Bronchial epithelial cell (primary cell): Measurements from ENCODE around the gene MRPL20. TPM values are rescaled to one million over a fixed set of nuclear protein-coding genes. Genes with fewer than 3 reads are reported as not detected.

Source experiments
- DNase-seq: peaks from one replicate; pipeline ENCODE4 v3.0.0-alpha.2; 2010; ENCODE audit warnings: low read depth
- FAIRE-seq: peaks from 2 replicates; lab custom pipeline; 2011; peaks lifted over from hg19 to GRCh38; lab: Jason Lieb, UNC
- H3K27me3 ChIP-seq: 2 replicates; pipeline ENCODE4 v1.5.1; 2011; ENCODE audit warnings: low read length; ENCODE audit not compliant: control insufficient read depth, insufficient read depth
- H3K36me3 ChIP-seq: 2 replicates; pipeline ENCODE4 v1.5.1; 2011; ENCODE audit warnings: low read length; ENCODE audit not compliant: control insufficient read depth, insufficient read depth
- H3K4me3 ChIP-seq: 2 replicates; pipeline ENCODE4 v1.5.1; 2011; ENCODE audit warnings: mild to moderate bottlenecking, low read depth, low read length, control low read depth
- total RNA-seq: library from RNA; depleted of rRNA; stranded (reverse); fragments of >200 nt; gene quantifications from 2 replicates; pipeline ENCODE4 v1.2.1, GENCODE V29; 2014
- TF ChIP-seq, protein P1 (sequence below): IDR thresholded peaks from 2 replicates; pipeline ENCODE4 v1.5.1; 2011; ENCODE audit warnings: mild to moderate bottlenecking, moderate library complexity, low read length, control low read depth, inconsistent platforms; ENCODE audit not compliant: insufficient read depth, severe bottlenecking

Gene MRPL20
- total RNA-seq, 1 donor from 2014 or later = 46.3 TPM

DNA sequence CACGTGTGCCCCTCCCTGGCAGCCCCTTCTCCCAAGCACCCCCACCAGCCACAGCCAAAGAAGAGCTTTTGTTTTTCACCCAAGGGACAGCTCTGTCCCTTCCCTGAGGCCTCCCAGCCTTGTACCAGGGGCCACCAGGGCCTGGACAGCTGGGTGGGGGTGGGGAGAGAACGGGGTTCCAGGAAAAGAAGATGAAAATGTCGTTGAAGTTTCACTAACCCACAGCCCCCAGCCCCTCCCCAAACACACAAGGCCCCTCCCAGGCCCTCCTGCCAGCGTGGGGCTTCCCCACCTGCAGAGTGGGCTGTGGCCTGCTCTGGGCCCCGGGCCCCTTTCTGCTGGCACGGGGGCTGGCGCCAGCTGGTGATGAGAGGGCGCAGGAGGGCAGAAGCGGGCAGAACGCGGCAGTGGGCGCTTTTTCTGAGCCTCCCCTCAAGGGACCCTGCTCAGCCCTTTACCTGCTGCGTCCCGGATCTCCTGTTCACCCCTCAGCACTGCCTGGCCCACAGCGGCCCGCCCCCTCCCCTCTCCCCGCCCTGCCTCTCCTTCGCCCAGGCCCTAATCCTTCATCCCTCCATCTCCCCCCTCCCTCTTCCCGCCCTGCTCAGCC, 19.5 kb upstream of the MRPL20 start:
- no peaks in the 10 kb centered on the region for H3K27me3 ChIP-seq
- FAIRE-seq = no peak
- H3K36me3 ChIP-seq = no peaks in the 10 kb centered on the region
- TF ChIP-seq, protein P1, sequence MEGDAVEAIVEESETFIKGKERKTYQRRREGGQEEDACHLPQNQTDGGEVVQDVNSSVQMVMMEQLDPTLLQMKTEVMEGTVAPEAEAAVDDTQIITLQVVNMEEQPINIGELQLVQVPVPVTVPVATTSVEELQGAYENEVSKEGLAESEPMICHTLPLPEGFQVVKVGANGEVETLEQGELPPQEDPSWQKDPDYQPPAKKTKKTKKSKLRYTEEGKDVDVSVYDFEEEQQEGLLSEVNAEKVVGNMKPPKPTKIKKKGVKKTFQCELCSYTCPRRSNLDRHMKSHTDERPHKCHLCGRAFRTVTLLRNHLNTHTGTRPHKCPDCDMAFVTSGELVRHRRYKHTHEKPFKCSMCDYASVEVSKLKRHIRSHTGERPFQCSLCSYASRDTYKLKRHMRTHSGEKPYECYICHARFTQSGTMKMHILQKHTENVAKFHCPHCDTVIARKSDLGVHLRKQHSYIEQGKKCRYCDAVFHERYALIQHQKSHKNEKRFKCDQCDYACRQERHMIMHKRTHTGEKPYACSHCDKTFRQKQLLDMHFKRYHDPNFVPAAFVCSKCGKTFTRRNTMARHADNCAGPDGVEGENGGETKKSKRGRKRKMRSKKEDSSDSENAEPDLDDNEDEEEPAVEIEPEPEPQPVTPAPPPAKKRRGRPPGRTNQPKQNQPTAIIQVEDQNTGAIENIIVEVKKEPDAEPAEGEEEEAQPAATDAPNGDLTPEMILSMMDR = no peak
- no peak for DNase-seq
- no peak overlapping the region for H3K4me3 ChIP-seq

DNA sequence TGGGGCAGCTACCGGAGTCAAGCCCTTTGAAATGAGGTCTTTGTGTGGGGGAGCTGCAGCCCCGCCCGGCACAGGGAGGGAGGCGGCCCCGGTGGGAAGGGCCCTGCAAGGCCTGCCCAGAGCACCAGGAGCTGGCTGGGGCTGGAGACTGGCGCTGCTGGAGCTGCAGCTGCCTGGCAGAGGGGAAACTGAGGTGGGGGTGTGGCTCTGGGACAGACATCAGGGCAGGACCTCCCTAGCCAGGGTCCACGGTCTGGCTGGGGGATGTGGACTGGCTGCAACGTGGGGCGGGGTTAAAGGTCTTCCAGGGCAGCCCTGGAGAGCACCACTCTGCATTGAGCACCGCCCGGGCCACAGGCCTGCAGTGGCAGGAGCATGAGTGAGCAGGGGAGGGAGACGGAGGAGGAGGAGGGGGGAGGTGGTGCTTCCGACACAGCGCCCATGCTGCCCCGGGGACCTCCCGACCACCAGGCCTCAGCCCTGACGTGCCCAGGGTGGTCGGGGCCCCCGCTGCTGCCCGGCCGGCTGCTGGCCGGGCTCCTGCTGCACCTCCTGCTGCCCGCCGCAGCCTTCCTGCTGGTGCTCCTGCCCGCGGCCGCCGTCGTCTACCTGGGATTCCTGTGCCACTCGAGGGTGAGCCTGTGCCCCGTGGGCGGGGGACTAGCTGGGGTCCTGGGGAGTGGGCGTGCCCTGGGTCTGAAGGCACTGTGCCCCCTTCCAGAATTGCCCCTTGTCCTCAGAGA, 18.8 kb upstream of the MRPL20 start:
- Histone ChIP-seq H3K36me3 (no peaks in the 10 kb centered on the region), H3K4me3 (no peak overlapping the region)
- FAIRE-seq = no peak

DNA sequence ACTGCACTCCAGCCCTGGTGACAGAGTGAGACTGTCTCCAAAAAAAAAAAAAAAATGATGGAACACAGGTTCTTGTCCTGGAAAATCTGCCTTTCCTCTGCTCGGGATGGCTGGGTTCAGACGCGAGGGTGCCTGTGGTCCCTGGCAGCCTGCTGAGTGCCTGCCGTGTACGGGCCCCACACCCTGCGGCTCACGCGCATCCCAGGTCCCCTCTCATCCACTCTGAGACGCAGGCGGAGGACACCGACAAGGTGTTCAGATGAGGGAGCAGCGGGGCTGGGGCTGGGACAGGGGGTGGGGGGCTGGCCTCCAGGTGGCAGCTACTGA, 18.3 kb upstream of the MRPL20 start:
- Histone ChIP-seq H3K4me3 (no peak overlapping the region), H3K36me3 (no peaks in the 10 kb centered on the region), H3K27me3 (no peaks in the 10 kb centered on the region)
- no peak for FAIRE-seq
- TF ChIP-seq, protein P1 = no peak
- DNase-seq = no peak

More for the DNA sequence above, 18.8 kb upstream of the MRPL20 start:
- no peak for DNase-seq
- no peaks in the 10 kb centered on the region for H3K27me3 ChIP-seq
- TF ChIP-seq, protein P1 = no peak

DNA sequence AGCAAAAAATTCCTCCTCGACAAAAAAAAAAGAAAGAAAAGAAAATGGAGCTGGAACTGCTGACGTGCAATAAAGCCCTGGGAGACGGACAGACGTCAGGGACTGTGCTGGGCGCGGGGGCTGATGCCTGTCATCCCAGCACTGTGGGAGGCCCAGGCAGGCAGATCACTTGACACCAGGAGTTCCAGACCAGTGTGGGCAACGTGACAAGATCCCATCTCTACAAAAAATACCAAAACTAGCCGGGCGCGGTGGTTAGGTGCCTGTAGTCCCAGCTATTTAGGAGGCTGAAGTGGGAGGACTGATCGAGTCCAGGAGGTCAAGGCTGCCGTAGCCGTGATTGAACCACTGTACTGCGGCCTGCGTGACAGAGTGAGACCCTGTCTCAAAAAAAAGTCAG, 17.6 kb upstream of the MRPL20 start:
- Histone ChIP-seq H3K27me3 (no peaks in the 10 kb centered on the region), H3K4me3 (no peak overlapping the region), H3K36me3 (no peaks in the 10 kb centered on the region)
- FAIRE-seq = no peak
- TF ChIP-seq, protein P1 = no peak
- DNase-seq = no peak

DNA sequence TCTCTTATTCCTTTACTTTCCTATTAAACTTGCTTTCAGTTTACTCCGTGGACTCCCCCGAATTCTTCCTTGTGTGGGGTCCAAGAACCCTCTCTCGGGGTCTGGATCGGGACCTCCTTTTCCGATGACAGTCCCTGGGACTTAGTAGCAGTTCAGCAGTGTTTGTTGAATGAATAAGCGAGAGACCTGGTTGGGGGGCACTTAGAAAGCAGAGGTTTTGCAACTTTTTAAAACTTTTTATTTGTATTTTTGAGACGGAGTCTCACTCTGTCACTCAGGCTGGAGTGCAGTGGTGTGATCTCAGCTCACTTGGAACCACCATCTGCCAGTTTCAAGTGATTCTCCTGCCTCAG, 16.1 kb upstream of the MRPL20 start:
- no peak overlapping the region for H3K4me3 ChIP-seq
- FAIRE-seq = no peak
- H3K36me3 ChIP-seq = no peaks in the 10 kb centered on the region
- no peaks in the 10 kb centered on the region for H3K27me3 ChIP-seq
- TF ChIP-seq, protein P1 = no peak
- DNase-seq = no peak
